ENCODE measurements around the gene PEX3. TPM values are rescaled to one million over a fixed set of nuclear protein-coding genes. Genes with fewer than 3 reads are reported as not detected.

The PEX3 gene
- total RNA-seq, 1 donor from 2014 or later = 12.8 TPM

DNA sequence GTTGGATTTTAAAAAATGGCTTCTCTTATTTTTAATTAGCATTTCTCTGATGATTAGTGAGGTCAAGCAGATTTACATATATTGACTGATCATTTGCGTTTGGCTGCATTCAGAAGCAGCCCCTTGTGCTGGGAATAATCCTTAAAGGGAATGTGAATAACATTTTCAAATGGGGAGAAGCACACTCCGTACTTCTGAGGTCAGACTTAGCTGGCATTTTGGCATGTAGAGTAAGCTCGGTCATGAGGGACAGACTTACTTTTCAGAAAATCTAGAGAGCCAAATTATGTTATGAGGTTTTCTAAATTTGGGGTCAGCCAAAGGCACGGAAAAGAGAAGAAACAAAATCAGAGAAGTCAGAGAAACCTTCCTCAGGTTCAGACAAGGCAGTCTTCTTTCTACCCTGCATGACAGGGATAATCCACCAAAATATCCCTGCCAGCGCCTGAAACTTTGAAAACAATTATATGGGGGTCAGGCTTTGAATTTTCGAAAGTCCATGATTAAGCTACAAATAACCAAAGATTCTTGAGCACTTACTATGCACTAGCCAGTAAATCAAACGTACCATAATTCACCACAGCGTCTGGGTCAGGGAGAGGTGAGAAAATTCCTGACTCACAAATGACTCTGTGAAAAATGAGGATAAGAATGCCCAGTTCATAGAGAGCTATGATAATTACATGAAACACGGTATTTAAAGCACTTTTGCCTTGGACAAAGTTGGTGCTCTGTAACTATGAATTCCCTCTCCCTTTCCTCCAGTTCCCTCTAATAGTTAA, 45.0 kb upstream of the PEX3 start:
- Mint-ChIP-seq H3K9me3 (peaks cover 3% of the 10 kb centered on the region), H3K27ac (no peak overlapping the region), H3K4me3 (no peak overlapping the region), H3K27me3 (no peaks in the 10 kb centered on the region), H3K4me1 (ENCODE audit: unreplicated experiment) (peaks cover 15% of the 10 kb centered on the region), H3K36me3 (no peaks in the 10 kb centered on the region)
- DNase-seq (ENCODE audit: extremely low spot score, unreplicated experiment) = no peak
- TF ChIP-seq, protein P1, sequence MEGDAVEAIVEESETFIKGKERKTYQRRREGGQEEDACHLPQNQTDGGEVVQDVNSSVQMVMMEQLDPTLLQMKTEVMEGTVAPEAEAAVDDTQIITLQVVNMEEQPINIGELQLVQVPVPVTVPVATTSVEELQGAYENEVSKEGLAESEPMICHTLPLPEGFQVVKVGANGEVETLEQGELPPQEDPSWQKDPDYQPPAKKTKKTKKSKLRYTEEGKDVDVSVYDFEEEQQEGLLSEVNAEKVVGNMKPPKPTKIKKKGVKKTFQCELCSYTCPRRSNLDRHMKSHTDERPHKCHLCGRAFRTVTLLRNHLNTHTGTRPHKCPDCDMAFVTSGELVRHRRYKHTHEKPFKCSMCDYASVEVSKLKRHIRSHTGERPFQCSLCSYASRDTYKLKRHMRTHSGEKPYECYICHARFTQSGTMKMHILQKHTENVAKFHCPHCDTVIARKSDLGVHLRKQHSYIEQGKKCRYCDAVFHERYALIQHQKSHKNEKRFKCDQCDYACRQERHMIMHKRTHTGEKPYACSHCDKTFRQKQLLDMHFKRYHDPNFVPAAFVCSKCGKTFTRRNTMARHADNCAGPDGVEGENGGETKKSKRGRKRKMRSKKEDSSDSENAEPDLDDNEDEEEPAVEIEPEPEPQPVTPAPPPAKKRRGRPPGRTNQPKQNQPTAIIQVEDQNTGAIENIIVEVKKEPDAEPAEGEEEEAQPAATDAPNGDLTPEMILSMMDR (conservative IDR thresholded peaks at IDR 0.05) = no peak

DNA sequence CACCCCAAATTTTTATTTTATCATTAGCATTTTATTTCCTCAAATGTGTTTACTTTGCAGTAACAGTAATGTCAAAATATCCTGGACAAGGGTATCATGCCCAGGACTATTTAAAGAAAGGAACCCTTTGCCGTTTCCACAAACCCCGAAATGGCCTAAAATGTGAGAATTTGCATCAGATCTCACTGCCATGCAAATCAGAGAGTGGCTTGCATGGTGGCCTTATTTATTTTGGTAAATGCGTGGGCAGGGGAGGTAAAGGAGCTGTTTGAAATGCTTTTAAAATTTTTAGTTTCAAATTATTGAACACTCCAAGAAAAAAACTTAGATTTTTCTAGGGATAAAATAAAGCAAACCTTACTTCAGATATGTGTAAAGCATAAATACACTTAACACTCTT, 43.9 kb upstream of the PEX3 start:
- H3K9me3 Mint-ChIP-seq = peaks cover 5% of the 10 kb centered on the region
- peaks cover 10% of the 10 kb centered on the region for H3K4me1 Mint-ChIP-seq (ENCODE audit: unreplicated experiment)
- H3K4me3 Mint-ChIP-seq = no peak overlapping the region
- TF ChIP-seq, protein P1 (conservative IDR thresholded peaks at IDR 0.05) = no peak
- no peak overlapping the region for H3K27ac Mint-ChIP-seq
- no peaks in the 10 kb centered on the region for H3K36me3 Mint-ChIP-seq
- no peaks in the 10 kb centered on the region for H3K27me3 Mint-ChIP-seq
- DNase-seq (ENCODE audit: extremely low spot score, unreplicated experiment) = no peak

DNA sequence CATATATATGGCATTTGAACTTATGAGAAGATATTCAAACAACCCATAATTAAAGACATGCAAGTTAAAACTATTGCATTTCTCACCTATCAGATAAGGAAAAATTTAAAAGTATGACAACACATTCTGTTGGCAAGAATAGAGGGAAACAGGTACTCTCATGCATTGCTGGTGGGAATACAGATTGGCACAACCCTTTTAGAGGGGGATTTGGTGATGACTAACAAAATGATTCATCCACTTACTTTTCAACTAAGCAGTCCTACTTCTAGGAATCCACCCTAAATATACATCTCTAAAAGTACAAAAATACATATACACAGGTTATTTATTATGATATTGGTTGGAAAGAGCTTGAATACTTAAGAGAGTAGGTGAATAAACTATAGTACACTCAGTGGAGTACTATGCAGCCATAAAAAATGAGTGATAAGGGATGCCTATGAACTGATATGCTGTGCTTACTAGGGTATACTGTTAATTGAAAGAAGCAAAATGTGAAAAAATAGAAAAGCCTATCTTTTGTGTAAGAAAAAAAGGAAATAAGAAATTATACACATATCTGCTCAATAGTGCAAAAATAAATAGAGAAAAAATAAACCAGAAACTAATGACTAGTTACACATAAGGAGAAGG, 42.3 kb upstream of the PEX3 start:
- Mint-ChIP-seq H3K36me3 (no peaks in the 10 kb centered on the region), H3K9me3 (peaks cover 5% of the 10 kb centered on the region), H3K4me3 (no peak overlapping the region), H3K27ac (no peak overlapping the region), H3K4me1 (ENCODE audit: unreplicated experiment) (peaks cover 13% of the 10 kb centered on the region), H3K27me3 (no peaks in the 10 kb centered on the region)
- TF ChIP-seq, protein P1 (conservative IDR thresholded peaks at IDR 0.05) = no peak
- no peak for DNase-seq (ENCODE audit: extremely low spot score, unreplicated experiment)

DNA sequence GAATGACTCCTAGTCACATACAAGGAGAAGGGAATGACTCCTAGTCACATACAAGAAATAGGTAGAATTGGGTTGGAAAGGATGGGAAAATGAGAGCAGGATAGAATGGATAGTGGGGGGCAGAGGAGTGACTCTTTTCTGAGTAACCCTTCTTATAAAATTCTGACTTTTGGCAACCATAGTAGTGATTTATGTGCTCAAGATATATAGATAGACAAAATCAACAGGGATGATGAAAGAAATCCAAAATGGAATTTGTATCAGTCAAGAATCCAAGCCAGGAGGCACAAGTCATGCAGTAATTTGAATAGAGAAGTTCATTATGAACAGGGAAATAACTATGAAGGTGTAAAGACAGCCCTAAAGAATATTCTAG, 41.8 kb upstream of the PEX3 start:
- TF ChIP-seq, protein P1 (conservative IDR thresholded peaks at IDR 0.05) = no peak
- Mint-ChIP-seq H3K36me3 (no peaks in the 10 kb centered on the region), H3K4me3 (no peak overlapping the region)

DNA sequence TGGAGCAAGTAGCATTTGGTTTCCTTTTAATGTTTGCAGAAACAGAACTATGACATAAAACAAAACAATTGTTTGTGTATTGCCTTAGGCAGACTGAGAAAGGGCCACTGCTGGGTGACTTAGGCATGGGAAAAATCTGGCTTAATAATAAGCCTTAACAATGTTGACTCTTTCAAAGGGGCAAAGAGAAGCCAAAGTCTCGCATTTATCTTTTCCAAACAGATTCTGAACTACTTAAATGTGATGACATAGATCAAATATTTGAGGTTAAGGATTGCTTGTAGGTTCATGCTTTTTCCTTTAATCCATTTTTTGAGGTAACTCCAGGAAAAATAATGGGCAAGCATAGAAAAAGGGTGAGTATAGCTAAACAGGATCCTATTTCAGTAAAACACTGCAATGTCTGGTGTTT, 39.7 kb upstream of the PEX3 start:
- Mint-ChIP-seq H3K36me3 (no peaks in the 10 kb centered on the region), H3K27me3 (no peaks in the 10 kb centered on the region), H3K27ac (no peak overlapping the region), H3K4me3 (no peak overlapping the region), H3K4me1 (ENCODE audit: unreplicated experiment) (peaks cover 8% of the 10 kb centered on the region), H3K9me3 (peaks cover 5% of the 10 kb centered on the region)
- TF ChIP-seq, protein P1 (conservative IDR thresholded peaks at IDR 0.05) = no peak
- no peak for DNase-seq (ENCODE audit: extremely low spot score, unreplicated experiment)

More for the DNA sequence above, 41.8 kb upstream of the PEX3 start:
- no peak for DNase-seq (ENCODE audit: extremely low spot score, unreplicated experiment)
- peaks cover 13% of the 10 kb centered on the region for H3K4me1 Mint-ChIP-seq (ENCODE audit: unreplicated experiment)
- no peaks in the 10 kb centered on the region for H3K27me3 Mint-ChIP-seq
- peaks cover 5% of the 10 kb centered on the region for H3K9me3 Mint-ChIP-seq
- H3K27ac Mint-ChIP-seq = no peak overlapping the region
